NCI-H2081 treated with DMSO at 0.1 percent for 48 hours (cell line): Measurements from ENCODE around the gene CCT5.
"Not testable (repeated sequence)": the region's sequence is repeated elsewhere in the genome, so short reads cannot be mapped to it uniquely, and the experiment has no call there.

ENCODE experiments used
- DNase-seq: peaks from one replicate; lab custom pipeline; 2025; lab: John Stamatoyannopoulos, UW

The CCT5 gene

DNA sequence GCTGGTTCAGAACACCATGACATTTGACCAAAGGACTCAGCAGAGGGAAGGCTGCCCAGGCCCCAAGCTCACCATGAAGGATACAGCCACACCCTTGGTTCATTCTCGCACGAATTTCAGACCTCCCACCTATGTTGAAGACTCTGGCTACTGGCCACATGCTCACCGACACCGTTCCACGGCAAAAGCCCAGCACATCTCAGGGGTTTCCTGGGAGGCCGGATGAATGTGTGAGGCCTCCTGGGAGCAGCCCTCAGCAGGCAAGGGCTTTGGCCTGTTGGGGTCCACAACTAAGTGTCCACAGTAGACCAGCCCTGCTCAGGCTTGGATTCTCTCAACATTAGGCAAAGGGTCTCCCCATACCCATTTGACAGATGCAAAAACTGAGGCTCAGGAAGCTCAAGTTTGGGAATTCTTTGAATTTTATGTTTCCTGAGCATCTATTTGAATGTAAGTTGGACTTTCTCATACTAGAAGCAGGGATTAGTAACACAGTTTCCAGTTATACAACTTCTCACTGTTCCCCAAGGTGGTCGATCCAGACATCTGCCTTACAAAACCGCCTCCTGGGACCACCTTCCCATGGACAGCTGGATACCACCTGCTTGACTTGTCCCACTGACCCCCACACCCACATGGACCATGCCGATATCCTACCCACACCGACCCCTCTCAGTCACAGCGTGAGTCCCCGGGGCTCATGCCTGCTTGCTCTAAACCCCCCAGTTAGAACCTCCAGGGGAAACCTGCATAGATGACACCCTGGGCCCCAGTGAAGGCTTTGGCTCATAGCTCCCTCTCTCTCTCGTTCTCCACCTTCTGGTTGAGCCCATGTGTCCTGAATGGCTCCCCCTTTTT is 27.9 kb downstream of the CCT5 start:
- no peak for DNase-seq

DNA sequence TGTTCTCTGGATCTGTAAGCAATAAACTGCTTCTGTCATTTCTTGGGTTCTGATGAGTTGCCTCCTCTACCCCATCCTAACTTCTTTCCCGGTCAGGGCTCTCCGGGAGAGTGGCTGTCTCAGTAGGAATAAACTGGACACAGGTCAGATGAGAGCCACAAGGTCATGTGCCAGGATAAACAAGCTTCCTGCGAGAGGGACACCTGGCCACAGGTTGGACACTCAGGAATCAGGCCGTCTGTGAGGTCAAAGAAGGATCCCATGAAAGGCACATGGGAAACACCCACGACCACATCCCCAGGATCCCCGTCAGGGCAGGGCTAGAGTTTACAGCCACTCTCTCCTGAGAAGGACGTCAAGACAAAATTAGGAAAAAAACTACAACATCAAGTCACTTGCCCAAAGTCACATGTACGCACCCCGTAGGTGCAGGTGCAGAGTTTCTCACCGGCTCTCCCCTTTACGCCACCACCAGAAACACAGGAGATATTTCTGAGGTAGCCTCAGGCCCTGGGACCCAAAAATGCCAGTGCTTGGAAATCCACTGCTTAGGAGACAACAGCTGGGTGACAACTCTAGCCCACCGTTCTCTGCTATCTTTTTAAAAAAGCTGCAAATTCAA is 28.7 kb downstream of the CCT5 start:
- no peak for DNase-seq

DNA sequence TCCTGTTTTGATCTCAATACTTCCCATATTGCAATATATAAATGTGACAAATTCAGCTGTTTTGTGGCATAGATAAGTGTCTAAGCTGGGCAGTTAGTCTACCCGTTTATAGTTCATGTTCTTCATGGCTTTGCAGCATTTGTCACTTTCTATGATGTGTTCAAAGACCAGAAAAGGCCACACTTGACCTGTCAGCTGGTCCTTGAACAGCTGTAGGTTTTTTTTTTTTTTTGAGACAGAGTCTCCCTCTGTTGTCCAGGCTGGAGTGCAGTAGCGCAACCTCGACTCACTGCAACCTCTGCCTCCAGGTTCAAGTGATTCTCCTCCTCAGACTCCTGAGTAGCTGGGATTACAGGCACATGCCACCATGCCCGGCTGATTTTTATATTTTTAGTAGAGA is 29.2 kb downstream of the CCT5 start:
- DNase-seq = no peak

DNA sequence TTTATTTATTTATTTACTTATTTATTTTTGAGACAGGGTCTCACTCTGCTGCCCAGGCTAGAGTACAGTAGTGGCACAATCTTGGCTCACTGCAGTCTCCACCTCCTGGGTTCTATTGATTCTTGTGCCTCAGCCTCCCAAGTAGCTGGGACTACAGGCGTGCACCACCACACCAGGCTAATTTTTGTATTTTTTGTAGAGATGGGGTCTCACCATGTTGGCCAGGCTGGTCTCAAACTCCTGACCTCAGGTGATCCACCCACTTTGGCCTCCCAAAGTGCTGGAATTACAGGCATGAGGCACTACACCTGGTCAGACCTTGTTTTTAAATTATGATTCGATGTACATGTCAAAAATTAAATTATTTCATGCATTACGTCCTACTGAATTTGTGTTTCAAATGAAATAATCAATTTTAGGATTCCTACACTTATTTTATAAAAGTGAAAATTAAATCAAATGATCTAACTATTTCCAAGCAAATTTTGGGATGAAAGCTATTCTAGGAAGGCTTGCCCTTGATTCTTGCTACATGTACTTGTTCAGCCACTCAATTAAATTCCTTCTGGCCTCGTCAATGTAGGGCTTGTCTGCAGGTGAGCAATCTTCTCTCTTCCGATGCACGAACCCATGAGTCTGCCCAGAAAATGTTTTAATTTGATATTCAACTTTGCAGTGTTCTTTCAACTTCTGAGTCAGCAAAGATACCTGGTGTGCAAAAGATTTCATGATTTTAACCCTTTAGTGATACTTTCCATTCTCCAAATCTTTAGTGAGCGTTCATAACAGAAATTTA is 30.0 kb downstream of the CCT5 start:
- no peak for DNase-seq

DNA sequence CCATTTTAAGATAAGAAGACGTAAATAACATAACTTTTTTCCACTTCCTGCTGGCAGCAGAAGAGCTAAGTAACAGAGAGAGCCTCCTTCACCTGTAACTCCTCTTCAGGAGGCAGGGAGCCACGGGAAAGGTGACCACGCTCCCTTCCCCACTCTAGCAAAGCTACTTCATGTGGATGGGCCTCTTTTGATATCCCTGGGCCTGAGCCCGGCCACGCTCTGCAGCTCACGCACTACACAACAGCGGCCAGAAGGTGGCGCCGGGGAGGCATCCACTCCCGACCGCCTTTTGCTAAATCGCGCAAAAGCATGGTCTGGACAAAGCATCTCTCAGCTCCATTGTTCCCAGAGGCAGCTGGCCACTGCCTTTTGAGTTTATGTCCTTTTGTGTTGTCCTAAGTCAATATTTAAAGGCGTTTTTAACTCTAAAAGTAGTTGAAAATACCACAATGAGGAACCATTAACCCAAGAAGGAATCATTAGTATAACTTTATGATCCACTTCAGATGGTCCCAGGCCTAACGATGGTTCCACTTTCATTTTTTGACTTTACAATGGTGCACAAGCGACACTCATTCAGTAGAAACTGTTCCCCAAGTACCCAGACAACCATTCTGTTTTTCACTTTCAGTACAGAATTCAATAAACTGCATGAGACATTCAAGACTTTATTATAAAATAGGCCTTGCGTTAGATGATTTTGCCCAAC is 34.0 kb downstream of the CCT5 start:
- DNase-seq = peak; percentile 92

DNA sequence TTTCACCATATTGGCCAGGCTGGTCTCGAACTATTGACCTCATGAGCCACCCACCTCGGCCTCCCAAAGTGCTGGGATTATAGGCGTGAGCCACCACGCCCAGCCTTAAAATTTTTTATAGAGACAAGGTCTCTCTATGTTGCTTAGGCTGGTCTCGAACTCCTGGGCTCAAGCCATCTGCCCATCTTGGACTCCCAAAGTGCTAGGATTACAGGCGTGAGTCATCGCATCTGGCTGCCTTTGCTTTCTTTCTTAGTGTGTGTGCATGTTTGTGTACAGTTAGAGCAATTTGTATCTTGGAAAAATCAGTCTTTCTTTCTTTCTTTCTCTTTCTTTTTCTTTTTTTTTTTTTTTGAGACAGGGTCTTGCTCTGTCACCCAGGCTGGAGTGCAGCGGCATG is 35.3 kb downstream of the CCT5 start:
- DNase-seq = not testable (repeated sequence)

DNA sequence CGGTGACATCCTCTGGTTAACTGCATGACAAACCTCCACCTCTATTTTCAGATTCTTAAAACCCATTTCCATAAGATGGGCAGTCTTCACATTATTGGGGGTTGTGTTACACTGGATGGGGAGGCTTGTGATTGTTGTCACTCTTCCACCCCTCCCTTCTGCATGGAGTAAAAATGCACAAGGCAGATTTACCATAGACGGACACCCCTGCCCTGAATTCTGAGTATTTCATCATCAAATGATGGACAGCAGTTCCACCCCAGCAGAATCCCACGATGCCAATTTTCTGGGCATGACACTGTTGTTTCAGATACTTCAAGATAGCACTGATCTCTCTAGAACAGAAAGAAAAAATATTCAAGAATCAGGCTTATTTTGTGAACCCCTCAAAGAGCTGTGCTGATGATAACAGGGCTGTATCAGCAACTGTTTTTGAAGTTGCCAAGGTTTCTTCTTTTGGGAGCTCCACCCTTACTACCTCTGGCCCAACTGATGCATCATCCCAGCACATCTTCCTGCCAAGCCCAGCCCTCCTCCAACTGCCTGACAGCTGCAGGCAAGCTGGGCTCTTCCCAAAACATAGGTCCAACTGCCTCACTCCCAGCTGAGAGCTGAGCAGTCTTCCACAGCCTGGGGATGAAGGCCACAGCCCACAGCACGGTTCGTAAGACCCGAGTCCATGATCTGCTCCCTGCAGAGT is 36.2 kb downstream of the CCT5 start:
- no peak for DNase-seq

DNA sequence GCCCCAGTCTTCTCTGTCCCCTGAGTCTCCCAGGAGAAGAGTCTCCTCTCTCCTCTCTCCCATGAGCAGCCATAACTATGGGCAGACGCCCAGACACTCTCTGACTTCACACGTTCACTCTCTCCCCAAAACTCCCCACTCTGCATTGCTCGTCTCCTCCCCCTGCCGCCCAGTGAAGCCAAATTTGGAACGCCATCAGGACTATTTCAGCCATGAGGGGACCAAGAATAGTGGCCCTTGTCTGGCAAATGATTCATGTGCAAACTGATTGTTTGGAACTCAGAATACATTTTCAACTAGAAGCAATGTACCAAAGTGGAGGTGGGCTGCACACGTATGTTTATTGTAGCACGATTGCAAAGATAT is 36.8 kb downstream of the CCT5 start:
- DNase-seq = no peak

DNA sequence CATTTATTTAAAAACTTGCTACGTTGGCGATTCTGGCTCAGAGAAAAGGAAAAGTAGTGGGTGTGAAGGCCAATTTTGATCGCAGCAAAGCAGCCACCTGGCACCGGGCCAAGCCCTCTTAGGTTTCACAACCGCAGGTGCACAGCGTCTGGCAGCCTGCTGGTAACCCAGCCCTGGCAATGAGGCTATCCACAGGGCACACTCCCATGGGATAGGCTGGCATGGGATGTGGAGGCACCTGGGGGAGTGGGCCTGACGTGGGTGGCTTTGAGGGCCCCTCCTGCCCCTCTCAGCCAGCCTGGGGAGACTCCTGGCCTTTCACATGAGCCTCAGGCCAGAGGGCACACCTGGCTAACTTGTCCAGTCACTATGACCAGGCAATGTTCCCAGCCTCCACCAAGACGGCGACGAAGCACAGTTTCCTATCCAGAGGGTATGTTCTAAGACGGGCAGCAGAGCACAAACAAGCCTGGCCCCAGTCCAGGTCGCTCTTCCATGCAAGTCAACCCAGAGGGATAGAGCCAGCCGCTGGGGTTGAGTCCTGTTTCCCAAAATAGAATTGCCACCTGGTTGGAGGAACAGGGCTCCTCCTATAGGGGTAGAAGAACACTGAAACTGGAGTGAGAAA is 38.6 kb downstream of the CCT5 start:
- DNase-seq = peak; percentile 100

DNA sequence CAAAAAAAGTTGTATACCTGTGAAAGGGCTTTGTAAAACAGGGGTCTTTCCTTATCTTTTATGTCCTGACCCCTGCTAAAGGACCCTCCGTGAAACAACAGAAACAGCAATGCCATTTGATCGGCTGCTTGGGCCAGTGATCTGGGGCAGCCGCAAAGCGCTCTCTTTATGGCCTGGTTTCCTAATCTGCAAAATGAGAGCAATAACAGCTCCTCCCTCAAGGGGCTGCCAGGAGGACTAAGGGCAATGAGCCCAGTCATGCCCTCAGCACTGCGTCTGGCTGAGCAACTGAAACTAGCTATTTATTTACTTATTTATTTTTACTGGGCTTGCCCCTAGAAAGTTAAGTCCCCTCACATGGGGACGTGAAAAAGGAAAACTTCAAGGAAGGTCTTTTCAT is 39.3 kb downstream of the CCT5 start:
- DNase-seq = no peak

DNA sequence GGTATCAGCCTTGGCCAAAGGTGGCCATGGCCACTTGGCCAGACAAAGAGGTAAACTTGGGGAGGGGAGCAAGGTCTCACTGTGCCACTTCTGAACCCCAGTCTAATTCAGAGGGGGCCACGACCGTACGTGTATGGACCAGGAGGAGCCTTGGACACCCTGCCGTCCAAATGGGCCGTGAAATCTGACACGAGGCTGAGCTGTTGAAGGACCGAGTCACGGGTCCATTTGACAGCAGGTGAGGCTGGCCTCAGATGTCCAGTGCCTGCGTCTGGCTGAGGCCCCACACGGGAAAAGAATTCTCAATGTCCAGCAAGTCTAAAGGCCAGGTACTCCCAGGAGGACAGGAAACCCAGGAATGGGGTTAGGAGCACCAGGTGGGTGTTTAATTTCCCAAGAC is 39.9 kb downstream of the CCT5 start:
- no peak for DNase-seq

DNA sequence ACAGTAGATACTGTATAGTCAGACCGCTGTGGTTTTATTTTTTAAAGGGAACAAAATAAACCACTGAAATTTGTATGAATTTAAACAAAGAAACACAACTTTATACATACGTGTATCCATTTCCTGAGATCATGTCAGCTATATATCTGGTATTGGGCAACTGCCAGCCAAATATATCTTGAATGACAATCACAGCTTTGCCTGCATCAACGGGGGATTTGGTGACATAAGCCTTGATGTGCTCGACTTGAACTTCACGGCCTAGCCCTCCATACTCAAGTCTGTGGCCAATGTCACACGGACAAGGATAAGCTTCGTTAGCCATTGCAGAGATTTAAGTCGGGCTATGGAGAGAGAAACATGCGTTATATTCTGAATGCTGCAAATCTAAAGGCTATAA is 40.4 kb downstream of the CCT5 start:
- DNase-seq = no peak

DNA sequence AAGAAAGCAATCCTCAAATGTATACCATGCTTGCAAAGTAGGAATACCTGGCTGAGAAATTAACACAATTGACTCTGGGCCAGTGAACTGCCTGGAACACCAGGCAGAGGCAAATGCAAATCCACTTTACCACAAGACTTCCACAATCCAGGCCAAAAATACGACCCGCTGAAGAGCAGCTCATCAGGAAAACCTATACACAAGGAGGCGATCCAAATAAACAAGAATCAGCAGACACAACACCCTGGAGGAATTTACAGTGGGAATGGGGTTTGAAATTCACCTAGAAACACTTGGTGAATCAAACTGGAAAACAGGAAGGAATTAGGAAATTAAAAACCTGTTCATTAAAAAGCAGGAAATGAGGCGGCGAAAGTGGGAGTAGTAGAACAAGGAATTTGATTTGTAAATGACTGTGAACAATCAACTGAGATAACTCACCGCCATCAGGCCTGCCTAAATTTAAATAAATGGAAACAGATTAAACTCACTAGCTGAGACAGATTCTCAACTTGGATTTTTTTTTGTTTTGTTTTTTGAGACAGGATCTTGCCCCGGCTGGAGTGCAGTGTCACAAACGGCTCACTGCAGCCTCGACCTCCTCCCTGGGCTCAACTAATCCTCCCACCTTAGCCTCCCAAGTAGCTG is 41.7 kb downstream of the CCT5 start:
- no peak for DNase-seq

DNA sequence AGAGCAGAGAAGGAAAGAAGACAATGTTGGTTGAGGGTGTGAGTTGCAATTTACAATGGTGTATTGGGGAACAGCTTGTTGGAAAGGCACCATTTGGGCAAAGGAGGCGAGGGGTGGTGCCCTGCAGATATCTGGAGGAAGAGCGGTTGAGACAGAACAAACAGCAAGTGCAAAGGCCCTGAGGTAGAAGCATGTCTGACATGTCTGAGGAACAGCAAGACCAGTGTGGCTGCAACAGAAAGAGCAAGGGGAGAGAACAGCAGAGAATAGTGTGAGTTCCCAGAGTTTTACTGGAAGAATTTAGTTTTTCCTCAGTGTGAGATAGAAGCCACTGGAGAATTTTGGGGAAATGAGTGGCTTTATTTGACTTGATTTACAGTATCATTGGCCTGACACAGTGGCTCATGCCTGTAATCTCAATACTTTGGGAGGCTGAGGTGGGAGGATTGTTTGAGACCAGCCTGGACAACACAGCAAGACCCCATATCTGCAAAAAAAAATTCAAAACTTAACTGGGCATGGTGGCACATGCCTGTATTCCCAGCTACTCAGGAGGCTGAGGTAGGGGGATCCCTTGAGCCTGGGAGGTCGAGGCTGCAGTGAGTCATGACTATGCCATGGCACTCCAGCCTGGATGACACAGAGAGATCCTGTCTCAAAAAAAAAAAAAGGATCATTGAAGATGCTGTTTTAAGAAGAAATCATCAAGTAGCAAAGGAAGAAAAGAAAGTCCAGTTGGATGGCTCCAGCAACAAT is 44.0 kb downstream of the CCT5 start:
- DNase-seq = no peak

DNA sequence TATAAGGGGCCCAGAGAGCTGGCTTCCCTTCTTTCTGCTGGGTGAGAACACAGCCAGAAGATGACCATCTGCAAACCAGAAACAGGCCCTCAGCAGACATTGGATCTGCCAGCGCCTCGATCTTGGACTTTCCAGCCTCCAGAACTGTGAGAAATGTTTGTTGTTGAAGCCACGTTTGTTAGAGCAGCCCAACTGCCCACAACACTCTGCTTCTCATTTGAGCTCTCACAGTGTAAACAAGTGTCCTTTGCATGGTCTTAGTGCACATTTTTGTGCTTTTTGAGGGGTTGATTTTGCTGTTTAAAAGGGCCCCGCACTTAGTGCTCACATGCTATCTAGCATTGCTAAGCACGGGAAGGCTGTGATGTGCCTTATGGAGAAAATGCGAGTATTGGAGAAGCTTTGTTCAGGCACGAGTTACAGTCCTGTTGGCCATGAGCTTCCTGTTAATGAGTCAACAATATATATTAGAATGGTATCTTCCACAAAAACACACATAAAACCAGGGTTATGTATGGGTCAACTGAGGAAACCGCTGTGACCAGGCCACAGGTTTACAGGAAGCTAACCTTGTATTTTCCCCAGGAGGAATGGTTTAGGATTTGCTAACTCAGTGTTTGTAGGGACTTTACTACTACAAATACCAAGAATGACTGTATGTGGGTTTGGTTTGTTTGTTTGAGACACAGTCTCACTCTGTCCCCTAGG is 45.7 kb downstream of the CCT5 start:
- no peak for DNase-seq

DNA sequence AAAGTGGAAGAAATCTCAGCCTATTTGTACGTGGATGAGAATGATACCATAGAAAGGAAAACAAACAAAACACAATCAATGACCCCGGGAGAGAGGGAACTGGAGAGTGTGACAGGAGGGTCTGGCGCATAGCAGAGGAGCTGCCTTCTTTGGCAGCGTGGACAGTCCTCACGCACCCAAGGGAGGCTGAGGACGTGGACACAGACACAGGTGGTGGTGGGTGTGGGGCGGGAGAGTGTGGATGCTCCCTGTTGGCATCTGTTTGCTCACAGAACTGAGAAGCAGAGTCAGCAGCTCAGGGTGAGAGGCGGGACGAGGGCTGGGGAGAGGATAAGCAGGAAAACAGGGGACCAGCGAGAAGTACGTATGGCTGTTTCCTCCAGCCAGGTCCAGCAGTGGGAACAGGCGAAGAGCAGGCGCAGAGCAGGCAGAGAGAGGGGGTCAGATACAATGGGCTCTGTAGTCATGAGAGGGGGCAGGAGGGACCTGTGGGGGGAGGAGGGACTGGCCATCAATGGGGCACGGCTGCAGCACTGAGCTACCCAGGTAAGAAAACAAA is 47.6 kb downstream of the CCT5 start:
- DNase-seq = no peak

DNA sequence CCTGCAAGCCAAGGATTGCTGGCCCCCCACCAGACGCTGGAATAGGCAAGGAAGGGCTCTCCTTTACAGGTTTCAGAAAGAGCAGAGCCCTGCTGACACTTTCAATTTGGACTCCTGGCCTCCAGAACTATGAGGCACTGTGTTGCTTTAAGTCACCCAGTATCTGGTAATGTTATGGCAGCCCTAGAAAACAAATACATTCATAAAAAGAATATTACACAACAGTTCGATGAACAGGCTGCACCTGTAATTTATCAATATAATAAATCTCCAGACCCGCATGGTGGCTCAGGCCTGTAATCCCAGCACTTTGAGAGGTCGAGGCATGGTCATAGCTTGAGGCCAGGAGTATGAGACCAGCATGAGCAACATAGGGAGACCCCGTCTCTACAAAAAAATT is 50.2 kb downstream of the CCT5 start:
- no peak for DNase-seq

DNA sequence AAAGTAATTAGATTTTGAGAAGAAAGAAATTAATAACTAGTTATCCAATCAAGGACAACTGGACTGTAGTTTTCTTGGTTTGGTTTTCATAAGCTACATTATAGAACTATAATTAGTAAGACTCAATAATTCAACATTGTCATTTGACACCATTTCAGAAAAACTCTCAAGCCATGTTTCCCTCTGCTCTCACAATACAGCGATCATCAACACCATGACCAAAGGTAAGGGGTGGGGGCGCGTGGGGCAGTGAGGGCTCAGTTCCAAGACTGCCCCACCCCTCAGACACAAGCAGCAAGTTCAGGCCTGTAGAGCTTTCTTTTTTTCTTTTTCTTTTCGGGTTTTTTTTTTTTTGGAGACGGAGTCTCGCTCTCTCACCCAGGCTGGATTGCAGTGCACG is 51.2 kb downstream of the CCT5 start:
- peak; percentile 70 for DNase-seq
